ENCODE measurements around the gene ZDHHC19.
"Not testable (repeated sequence)": the region's sequence is repeated elsewhere in the genome, so short reads cannot be mapped to it uniquely, and the experiment has no call there.

ZDHHC19 gene

DNA sequence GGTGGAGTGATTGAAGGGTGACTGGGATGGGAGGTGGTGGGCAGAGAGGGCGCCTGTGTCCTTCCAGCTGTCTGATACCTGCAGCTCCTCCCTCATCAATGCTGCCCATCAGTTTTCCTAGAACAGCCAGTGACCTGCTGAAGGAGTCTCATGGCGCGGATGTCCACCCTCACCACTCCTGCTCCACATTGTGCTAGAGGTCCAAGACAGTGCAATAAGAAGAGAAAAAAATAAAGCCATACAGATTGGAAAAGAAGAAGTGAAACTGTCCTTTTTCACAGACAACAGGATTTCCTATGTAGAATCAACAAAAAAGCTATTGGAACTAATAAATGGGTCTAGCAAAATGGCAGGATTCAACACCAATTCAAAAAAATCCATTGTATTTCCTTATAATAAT is 7.4 kb downstream of the ZDHHC19 start:
- no peak for DNase-seq (ENCODE audit: low read depth, low spot score)

DNA sequence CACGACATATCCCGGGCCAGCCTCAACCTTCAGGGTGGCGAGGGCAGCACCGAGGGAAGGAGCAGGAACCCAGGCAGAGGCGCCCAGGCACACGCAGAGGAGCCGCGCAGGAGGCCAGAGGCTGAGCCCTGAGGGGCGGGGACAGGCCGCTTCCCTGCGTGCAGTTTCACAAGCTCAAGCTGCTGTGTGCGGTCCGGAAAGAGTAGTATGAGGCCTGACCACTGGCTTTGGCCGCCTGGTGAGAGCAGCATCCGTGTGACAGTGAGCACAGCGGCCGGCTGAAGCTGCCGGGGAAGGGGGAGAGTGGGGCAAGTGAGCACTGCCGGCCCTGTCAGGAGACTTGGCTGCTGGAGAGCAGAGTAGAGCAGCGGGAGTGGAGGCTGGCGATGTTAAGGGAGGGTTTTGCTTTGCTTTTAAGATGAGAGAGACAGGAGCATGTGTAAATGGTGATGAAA is 8.7 kb downstream of the ZDHHC19 start:
- no peak for DNase-seq (ENCODE audit: low read depth, low spot score)

DNA sequence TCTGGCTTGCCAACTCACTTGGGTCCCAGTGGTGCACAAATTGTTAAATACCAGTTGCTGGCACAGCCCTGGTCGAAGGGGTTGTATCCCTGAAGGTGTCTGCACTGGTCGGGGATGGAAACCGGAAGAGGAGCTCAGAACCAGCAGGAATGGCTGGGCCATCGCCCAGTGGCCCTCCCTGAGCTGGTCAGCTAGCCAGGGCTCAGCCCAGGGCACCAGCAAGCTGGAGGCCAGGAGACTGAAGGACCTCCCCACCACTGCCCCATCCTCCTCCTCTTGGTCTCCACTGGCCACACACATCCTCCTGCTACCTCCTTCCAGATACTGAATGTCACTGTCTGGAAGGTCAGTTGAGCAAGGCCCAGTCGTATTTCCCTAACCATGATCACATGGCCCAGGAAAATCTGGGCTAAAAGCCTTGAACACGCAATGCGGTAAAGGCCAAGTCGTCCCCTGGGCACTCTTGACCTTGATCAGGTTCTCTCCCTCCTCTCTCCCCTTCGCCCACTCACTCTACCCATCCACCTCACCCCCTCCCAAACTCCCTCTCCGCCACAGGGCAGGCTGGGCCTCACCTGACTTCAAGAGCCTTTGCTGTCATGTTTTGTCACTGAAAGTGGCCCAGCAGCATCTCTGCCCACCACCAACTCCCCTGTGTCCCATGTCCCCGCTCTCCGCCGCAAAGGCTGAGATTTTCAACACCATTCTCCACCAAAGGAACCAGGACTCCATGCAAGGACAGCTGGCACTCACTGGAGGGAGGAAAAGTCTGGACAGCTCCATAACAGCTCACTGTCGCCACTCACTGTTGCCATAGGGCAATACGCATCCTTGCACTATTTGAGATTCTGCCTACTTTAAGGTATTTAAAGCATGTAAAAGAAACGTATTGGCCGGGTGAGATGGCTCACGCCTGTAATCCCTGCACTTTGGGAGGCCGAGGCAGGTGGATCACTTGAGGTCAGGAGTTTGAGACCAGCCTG is 12.1 kb downstream of the ZDHHC19 start:
- no peak for DNase-seq (ENCODE audit: low read depth, low spot score)

DNA sequence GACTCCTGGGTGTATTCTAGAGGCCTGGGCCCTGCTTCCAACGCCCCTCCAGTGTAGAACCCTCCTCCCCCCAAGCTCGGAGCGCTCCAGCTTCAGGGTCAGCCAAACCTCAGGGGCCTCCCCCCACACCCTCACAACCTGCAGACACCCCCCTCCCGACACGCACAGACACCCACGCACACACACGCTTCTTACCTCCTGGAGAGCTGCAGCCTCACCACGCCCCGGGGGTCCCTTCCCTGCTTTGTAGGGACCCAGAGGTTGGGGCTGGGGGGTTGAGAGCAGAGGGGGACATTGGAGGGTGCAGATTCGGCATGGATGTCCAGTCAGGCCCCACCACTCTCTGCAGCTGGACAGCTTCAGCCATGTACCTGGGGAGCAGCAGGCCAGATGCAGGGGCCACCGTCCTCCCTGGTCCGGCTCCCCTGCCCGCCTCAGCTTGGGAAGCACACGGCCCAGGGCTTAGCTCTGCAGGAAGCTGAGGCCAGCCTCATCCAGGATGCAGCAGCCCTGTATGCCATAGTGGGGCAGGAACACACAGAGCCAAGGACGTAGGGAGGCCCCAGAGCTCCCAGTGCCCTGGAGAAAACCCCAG is 13.0 kb downstream of the ZDHHC19 start:
- DNase-seq (ENCODE audit: low read depth, low spot score): no peak

DNA sequence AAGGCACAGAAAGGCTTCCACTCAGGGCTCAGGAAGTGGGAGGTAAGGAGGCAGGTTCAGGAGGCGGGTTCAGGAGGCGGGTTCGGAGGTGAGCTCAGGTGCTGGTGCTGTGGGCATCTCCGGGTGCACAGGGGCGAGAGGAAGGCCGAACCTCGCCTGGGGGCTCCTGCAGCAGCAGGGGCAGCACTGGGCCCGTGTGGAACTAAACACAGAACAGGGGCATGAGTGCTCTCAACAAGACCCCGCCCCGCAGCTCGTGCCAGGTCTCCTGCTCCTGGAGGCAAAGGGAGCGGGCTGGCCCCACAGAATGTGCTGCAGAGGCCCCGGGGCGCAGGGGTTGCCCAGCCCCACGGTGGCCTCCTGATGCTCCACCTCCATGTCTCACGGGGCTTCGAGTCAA is 13.7 kb downstream of the ZDHHC19 start:
- no peak for DNase-seq (ENCODE audit: low read depth, low spot score)

DNA sequence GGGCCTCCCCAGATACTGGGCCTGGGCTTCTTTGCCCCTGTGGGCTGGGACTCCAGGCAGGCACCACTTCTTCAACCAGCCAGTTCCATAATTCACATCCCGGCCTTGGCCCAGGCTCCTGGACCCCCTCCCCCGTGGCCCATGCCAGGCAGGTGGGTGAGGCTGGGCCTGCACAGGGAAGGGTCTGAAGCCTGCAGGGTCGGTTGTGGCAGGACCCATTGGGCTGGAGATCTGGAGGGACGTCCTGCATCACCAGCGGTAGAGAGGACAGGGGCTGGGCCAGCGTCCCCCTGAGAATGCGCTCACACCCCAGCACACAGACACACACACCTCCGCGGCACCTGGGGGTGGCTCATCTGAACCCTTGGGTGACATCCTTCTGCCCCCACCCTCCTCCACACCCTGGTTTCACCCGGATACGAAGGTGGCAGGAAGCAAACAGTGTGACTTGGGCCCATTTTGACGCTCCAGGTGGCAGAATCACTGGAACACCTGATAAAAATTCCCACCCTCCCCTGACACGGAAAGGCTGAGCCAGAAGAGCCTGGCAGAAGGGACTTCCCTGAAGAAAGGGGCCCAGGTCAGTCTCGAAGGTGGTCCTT is 15.4 kb downstream of the ZDHHC19 start:
- no peak for DNase-seq (ENCODE audit: low read depth, low spot score)

DNA sequence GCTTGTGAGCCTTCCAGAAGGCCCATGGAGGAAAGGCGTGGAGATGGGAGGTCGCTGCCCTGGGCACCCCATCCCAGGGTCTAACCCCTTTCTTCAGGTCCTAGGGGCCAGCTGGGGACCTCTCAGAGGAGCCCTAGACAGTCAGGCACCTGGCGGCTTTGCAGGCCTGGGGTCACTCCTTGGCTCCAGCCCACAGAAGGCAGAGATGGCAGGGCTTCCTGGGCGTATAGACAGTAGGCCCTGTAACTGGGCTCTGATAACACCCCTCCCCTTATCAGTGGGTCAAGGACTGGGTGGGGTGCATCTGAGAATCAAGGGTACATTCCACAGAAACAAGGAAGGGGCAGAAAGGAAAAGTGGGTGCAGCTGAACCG is 16.7 kb downstream of the ZDHHC19 start:
- no peak for DNase-seq (ENCODE audit: low read depth, low spot score)

DNA sequence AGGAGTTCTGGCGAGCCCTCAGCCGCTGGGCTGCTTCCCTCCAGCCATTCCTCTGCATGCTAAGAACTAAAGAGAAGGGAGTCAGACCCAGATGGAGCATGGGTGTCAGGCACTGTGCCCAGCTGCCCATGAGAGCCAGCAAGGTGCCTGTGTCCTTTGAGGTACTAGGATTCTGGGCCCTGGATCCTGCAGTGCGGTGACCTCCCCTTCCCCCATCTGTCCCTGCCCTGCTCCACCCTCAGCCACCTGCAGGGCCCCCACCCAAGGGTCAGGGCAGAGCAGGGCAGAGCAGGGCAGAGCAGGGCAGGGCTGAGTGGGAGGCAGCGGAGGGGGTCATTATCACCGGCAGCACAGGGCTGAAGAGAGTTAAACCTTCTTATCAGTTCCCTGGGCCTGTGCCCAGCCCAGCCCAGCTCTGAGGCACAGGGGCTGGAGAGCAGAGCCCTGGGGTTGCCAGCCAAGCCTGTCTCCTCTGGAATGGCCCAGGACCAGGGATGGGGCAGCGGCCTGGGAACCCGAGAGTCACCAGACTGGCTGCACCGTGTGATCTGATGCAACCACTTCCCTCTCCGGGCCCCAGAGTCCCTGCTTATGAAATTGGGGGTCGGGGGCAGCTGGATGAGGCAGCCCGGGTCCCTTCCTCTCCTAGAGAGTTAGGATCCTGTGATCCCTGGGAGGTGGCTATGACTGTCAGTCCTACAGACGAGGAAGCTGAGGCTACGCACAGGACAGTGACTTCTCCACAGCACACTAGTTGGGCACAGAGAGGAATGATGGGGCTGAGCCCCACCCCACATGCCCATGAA is 17.3 kb downstream of the ZDHHC19 start:
- no peak for DNase-seq (ENCODE audit: low read depth, low spot score)

DNA sequence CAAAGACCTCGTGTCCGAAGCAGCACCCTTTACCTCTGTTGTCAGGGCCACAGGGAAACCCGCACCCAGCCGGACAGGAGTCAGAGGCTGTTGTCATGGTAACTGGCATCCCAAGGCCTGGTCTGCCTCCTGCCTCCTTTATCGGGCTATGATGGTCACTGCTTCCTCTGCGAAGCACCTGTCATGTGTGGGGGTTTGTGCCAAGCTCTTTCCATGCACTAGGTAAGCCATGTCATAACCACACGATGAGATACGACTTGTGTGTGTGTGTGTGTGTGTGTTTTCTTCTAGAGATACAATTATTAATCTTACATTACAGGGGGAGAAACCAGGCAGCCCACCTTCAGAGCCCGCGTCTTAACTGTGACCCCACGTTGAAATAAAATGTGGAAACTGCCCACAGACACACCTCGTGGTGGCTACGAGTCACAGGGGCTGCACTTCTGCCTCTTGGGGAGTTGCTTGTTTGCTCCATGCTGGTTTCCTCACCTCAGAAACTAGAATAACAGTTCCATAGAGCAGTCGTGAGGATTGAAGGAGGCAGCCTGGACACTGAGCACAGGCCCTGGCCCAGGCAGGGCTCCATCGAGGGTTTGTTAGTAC is 18.0 kb downstream of the ZDHHC19 start:
- DNase-seq (ENCODE audit: low read depth, low spot score): no peak

DNA sequence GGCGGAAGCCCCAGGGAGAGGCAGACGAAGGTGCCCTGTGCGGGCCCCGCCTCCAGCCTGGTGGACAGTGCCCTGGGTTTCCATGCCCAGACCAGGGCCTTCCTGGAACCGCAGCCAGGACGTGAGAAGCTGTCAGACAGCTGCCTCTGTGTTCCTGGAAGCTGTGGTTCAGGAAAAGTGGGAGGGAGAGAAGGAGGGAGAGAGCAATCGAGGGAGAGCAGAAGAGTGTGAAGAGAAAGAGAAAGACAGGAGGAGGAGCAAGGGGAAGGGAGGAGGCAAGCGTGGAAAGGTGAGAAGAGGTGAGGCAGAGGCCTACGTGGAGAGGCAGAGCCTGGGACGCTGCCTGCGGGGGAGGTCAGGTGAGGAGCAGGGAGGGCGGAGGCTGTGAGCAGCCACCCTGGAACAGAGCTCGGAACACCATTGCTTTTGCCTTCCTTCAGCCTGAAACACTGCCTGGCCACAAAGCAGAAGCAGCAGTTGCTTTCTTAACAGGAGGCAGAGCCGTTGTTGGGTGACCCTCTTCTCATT is 18.6 kb downstream of the ZDHHC19 start:
- DNase-seq (ENCODE audit: low read depth, low spot score): no peak

DNA sequence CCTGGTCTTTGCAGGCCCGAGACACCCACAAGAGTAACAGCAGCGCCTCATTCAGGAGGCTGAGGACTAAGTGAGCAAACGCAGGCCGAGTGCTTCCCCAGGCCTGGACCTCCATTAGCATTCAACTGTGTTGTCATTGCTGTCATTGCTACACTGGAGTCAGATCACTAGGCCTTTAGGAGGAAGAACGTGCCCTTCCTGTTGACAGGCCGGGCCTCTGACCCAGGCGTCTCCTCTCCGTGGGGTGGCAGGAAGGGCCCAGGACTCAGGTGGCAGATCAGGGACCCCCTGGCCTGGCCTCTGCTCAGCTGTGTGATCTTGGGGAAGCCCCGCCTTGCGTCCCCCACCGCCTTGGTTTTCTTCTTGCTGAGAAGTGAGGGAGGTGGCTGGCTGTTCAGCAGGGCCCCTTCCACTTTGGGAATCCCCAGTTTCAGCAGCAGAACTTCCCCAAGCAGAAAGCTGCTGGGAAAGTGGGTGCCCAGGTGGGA is 19.1 kb downstream of the ZDHHC19 start:
- DNase-seq (ENCODE audit: low read depth, low spot score): no peak

DNA sequence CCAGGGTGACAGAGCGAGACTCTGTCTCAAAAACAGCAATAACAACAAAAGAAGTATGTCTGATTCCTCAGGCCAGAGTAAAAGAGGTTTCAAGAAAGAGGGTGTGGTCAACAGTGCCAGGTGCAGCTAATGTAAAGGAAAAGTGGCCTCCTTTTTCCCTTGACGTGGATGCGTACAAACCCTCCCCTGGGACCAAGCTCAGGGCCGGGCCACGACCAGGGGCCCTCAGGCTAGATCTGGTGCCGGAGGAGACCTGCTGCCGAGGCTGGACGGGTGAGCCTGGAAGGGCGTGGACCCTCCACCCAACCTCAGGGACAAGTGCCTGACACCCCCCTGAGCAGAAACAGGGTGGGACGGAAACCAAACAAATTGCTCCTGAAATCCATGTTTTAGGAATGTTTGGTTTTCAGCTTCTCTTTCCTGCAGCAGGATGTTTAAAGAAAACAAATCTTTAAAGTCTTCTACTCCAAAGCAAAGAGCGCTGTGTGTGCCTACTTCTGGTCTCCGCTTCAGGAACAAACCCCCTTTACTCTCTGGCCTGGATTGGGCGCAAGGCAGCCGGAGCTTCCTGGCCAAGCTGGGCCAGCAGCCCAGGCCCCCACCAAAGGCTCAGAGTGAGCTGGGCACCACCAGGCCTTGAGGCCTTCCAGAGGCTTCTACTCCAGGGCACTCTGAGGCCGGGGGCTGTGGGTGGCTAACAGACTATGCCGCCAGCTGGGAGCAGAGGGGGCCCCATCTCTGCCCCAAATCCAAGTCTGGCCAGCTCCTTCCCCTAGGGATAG is 21.4 kb downstream of the ZDHHC19 start:
- no peak for DNase-seq (ENCODE audit: low read depth, low spot score)

DNA sequence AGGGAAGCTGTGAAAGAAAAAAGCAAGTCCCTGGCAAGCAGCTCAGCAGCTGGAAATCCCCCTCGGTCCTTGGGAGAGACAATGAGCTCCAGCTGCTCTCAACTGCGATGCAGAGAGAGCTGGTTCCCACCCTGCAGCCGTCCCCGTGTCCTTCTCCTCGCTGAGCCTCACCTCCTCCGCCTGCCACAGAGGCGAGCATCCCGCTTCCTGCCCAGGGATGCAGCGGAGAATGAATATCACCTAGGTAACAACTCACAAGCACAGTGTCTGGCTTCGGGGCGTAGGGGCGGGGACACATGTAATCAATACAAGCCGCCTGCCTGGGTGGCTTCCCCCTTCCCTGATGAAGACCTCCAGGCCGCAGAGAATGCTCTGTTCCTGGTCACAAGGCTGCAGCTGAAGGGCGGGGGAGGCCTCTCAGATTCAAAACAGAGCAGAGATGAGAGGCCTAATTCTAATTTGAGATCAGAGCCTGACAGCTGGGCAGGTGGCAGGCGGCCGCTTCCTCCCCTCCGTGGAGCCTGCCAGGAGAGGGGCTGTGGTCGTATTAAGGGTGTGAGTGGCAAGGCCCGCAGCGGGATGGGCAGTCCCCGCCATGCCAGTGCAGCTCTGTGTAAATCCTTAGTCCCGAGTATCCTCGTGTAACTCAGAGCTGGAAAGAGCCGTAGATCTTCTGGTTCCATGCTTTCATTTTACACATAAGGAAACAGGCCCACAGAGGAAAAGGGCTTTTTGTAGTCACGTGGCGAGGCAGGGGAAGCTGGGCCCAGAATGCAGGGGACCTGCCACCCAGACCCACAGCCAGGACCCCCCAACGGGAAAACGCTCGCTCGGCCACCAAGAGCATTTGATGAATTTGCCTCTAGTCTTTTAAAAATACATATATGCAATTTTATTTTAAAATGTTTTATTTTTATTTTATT is 24.3 kb downstream of the ZDHHC19 start:
- no peak for DNase-seq (ENCODE audit: low read depth, low spot score)

DNA sequence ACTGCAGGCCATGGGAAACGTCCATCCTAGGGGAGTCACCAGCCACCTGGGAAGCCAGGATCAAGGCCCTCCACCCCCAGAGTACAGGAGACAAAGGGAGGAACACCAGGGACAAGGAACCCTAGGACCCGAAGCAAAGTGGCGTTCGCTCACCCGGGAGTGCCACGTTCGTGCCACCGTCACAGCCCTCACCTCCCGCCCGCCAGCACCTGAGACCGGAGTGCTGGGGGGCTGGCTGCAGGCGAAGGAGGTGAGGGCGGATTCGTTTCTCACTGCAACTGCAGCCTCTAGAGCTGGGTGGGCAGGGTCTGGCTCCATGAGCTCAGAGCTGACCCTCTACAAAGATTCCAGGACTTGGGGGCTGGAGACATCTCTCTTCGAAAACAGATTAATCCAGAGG is 26.3 kb downstream of the ZDHHC19 start:
- no peak for DNase-seq (ENCODE audit: low read depth, low spot score)

DNA sequence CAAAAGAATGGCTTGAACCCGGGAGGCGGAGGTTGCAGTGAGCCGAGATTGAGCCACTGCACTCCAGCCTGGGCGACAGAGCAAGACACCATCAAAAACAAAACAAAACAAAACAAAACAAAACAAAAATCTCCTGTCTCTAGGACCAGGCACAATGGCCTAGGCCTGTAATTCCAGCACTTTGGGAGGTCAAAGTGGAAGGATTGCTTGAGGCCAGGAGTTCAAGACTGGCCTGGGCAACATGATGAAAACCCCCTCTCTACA is 27.1 kb downstream of the ZDHHC19 start:
- DNase-seq (ENCODE audit: low read depth, low spot score): not testable (repeated sequence)

DNA sequence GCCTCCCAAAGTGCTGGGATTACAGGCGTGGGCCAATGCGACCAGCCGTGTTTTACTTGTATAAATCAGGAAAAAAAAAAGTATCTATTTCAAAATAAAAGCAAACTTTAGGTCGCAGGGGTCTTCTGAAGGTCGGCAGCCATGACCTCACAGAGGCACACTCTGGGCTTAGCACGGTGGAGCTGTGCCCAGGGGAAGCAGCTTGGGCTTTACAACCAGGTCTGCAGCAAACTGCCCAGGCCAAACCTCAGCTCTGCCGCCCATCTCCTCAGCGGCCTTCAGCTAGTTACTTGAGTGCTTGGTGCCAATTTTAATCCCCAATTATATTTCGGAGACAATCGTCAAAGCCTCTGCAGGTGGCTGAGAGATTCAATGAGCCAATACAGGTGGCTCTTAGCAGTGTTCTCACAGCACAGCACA is 30.1 kb downstream of the ZDHHC19 start:
- no peak for DNase-seq (ENCODE audit: low read depth, low spot score)

DNA sequence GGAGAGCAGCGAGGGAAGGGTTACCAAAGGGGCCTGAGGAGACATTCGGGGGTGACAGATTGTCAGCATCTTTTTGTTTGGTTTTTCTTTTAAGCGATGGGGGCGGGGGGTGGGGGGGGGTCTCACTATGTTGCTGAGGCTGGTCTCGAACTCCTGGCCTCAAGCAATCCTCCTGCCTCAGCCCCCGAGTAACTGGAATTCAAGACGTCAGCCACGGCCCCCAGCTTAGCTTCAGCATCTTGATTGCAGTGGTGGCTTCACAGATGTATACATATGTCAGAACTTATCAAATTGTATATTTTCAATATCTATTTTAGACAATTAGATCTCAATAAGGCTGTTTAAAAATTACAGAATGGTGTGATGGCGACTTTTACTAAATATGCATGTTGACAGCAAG is 30.9 kb downstream of the ZDHHC19 start:
- no peak for DNase-seq (ENCODE audit: low read depth, low spot score)

DNA sequence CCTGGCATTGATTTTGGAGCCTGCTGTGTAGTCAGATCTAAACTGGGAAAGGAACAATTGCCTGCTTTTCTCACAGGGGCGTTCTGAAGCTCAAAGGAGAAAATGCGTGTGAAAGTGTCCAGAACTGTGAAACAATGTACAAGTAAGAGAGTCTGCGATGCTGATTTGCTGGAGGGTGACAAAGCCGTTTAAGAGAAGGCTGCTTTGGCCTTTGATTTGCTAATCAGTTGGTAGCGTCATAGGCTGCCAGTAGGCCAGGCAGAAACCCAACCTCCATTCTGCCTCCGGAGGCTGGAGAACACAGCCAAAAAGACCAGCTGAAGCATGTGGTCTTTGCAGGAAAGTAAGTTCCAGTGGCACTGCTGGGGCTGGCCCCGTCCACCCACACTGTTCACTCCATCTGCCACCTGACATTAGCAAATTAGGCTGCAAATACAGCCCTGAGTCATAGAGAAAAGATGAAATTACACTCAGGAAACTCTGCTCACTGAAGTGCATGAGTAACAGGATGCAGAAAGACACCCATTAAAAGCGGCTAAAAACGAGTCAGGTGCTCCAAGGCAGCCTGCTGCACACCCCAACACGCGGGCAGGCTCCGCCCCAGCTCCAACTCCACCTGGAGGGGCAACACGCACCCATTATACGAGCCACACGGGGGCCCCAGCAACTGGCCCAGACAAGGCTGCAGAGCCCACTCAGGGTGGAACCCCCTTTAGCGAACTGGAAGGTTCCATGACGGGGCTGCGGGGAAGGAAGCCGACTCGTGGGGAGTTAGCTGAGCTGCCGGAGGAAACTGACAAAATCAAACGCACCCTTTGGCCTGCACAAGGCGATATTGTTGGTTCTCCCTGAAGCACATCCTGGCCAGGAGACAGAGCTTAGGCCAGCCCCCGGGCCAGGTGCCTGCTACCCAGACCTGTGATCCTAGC is 31.6 kb downstream of the ZDHHC19 start:
- peak; percentile 69 for DNase-seq (ENCODE audit: low read depth, low spot score)

All from activated CD4-positive, CD25-positive, alpha-beta regulatory T cell treated with anti-CD3 and anti-CD28 coated beads, Interleukin-2, amount 50 U/mL, for 16 hours (primary cell).